Stomach (tissue), 9 donors: Measurements from ENCODE around the gene CENPE. TPM values are rescaled to one million over a fixed set of nuclear protein-coding genes. Genes with fewer than 3 reads are reported as not detected.

Experiments used
- DNase-seq, 2 donors: peaks; one replicate each; pipeline versions ENCODE4 v3.0.0 to v3.0.0-alpha.2; 2013 to 2019
- H3K27ac ChIP-seq, 5 donors: fragments of 200-600 bp in 4 of 5; sonication (generic) in 4 of 5; one replicate each; pipeline ENCODE4 v1.5.1; 2013 to 2019; ENCODE audit warnings: mild to moderate bottlenecking in 1 of 5, moderate library complexity in 1 of 5
- H3K27me3 ChIP-seq, 3 donors: fragments of 200-600 bp; sonication (generic); one replicate each; pipeline ENCODE4 v1.5.1; 2017 to 2019; ENCODE audit warnings: mixed run types in 1 of 3
- H3K36me3 ChIP-seq, 4 donors: fragments of 200-600 bp; sonication (generic); 1 replicate in 3 of 4; 2 replicates in 1 of 4; pipeline ENCODE4 v1.5.1; 2016 to 2019
- H3K4me1 ChIP-seq, 4 donors: fragments of 200-600 bp; sonication (generic); one replicate each; pipeline ENCODE4 v1.5.1; 2016 to 2019
- H3K4me3 ChIP-seq, 4 donors: fragments of 200-600 bp; sonication (generic) in 3 of 4; one replicate each; pipeline ENCODE4 v1.5.1; 2016 to 2019; ENCODE audit warnings: mild to moderate bottlenecking in 1 of 4
- H3K9me3 ChIP-seq, 4 donors: fragments of 200-600 bp; sonication (generic); one replicate each; pipeline ENCODE4 v1.5.1; 2016 to 2019
- CTCF ChIP-seq, 7 experiments: fragments of 450-650 bp in 4 of 7; fragments of 200-600 bp in 3 of 7; sonication (generic) in 3 of 7; IDR thresholded peaks; one replicate each; pipeline ENCODE4 v1.5.1; 2016 to 2019; ENCODE audit warnings: antibody characterized with exemption in 7 of 7, control low read depth in 2 of 7, mild to moderate bottlenecking in 1 of 7
- EP300 ChIP-seq: sonication (generic); formaldehyde crosslinking; IDR thresholded peaks from one replicate; pipeline ENCODE4 v1.6.1; 2017; ENCODE audit warnings: antibody characterized with exemption
- POLR2A ChIP-seq, 4 donors: fragments of 450-650 bp; IDR thresholded peaks; one replicate each; pipeline ENCODE4 v1.6.1; 2016; ENCODE audit warnings: antibody characterized with exemption in 4 of 4, control low read depth in 2 of 4, mild to moderate bottlenecking in 1 of 4, moderate library complexity in 1 of 4
- POLR2AphosphoS5 ChIP-seq, 3 donors: sonication (generic); formaldehyde crosslinking; IDR thresholded peaks; one replicate each; pipeline ENCODE4 v1.6.1; 2016; ENCODE audit warnings: antibody characterized with exemption in 3 of 3
- WGBS, 5 donors: extraction: QIAGEN DNeasy Blood & Tissue Kit in 3 of 5; methylation state at CpG; one replicate each; pipeline versions ENCODE4 v1.1.5 to v1.1.7; 2013 to 2018; 5-methylcytosine and 5-hydroxymethylcytosine counted together
- intact Hi-C: fragments of 100-400 bp; cut with DNase I; formaldehyde crosslinking; loops from one replicate; pipeline ENCODE4 v1.15.1; 2023; ENCODE audit warnings: low total_unique reads
- polyA plus RNA-seq, 3 donors: library from polyadenylated mRNA; stranded (reverse); fragments of 200-250 nt; gene quantifications; one replicate each; pipeline ENCODE4 v1.2.3, GENCODE V29; 2013
- total RNA-seq, 5 donors: library from RNA; depleted of rRNA; stranded (reverse); fragments of >200 nt; gene quantifications; one replicate each; pipeline versions ENCODE4 v1.1.0 to v1.2.3, GENCODE V29; 2014 to 2016
- donor health status: healthy with polysubstance abuse.
- donor health status: Bipolar disorder and iron deficiency.
- donor health status: healthy.

Gene CENPE
- total and polyA plus RNA-seq, 8 donors, result 0.31 to 9.4 (median 2.8) TPM

DNA sequence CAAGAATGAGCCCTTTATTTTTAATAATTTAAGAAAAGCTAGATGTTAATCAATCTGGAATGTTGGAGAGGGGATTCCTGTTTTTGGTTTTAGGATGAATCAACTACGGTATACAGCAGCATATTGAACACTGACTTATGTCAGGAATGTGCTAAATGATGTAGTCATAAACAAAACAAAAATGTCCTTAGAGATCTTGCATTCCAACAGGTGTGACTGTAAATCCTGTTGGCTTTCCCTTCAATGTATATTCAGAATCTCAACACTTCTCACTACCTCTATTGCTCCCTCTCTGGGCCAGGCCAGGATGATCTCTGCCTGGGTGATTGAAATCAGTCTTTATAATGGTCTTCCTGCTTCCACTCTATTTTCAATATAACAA lies 60.7 kb downstream of the CENPE start:
- Histone ChIP-seq H3K4me1 (no peaks in the 10 kb centered on the region), H3K4me3 (no peak overlapping the region), H3K27me3 (no peaks in the 10 kb centered on the region), H3K9me3 (no peaks in the 10 kb centered on the region), H3K36me3 (no peaks in the 10 kb centered on the region), H3K27ac (no peak overlapping the region)
- 92 to 100% (median 100%) methylated on average over 1 of the region's 1 CpG for WGBS, 5 donors
- intact Hi-C loops, result no loop called here
- no peak for TF ChIP-seq POLR2A (IDR thresholded peaks at IDR 0.05)
- TF ChIP-seq EP300, result no peak
- TF ChIP-seq POLR2AphosphoS5 (IDR thresholded peaks at IDR 0.05), result no peak
- TF ChIP-seq CTCF (IDR thresholded peaks at IDR 0.05), result no peak
- DNase-seq, result no peak

- H3K27ac ChIP-seq, result no peak overlapping the region
- no peaks in the 10 kb centered on the region for H3K4me1 ChIP-seq
- no peak for DNase-seq
- H3K9me3 ChIP-seq, result no peaks in the 10 kb centered on the region
- 38 to 100% (median 94%) methylated on average over 1 of the region's 1 CpG for WGBS, 5 donors
- intact Hi-C loops, result no loop called here
- H3K4me3 ChIP-seq, result no peak overlapping the region
- no peaks in the 10 kb centered on the region for H3K27me3 ChIP-seq
- TF ChIP-seq CTCF (IDR thresholded peaks at IDR 0.05) (no peak), EP300 (no peak), POLR2AphosphoS5 (IDR thresholded peaks at IDR 0.05) (no peak), POLR2A (IDR thresholded peaks at IDR 0.05) (no peak)
- H3K36me3 ChIP-seq, result no peaks in the 10 kb centered on the region
These were observed 61.3 kb downstream of the CENPE start for GRCh38 chr4:103136671-103137445.

DNA sequence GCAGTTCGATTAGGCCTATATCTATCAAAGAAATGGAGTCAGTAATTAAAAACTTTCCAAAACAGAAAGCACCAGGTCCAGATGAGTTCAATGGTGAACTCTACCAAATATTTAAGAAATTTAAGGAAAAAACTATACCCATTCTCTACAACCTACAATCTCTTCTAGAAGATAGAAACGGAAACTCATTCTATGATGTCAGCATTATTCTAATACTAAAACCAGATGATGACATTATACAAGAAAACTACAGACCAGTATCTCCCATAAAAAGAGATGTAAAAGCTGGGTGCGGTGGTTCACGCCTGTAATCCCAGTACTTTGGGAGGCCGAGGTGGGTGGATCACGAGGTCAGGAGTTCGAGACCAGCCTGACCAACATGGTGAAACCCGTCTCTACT lies 69.0 kb downstream of the CENPE start:
- Histone ChIP-seq H3K27ac (no peak overlapping the region), H3K4me1 (no peaks in the 10 kb centered on the region), H3K27me3 (no peaks in the 10 kb centered on the region), H3K4me3 (no peak overlapping the region), H3K36me3 (no peaks in the 10 kb centered on the region), H3K9me3 (peaks cover 0 to 17% (median 0%) of the 10 kb centered on the region in 4 donors)
- DNase-seq, result no peak
- TF ChIP-seq POLR2A (IDR thresholded peaks at IDR 0.05), result no peak
- intact Hi-C loops, result no loop called here
- 92 to 98% (median 97%) methylated on average over 8 of the region's 8 CpGs for WGBS, 5 donors

DNA sequence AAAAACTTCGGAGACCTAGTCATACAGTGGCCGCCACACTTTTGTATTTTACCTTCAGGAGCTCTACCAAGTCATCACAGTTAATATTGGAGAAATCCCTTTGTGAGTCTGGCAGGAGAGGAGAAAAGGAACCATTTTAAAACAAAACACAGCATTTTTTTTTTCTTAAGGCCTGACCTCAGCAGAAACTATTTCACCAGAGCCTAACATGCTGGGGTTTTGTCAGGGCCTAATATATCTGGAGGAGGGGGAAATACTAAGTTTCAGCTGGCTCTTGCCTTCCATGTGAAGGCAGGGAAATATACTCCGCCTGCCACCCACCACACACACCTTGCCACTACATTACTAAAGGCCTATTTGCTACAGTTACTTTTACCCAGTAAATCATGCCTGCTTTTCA lies 72.0 kb downstream of the CENPE start:
- Histone ChIP-seq H3K4me1 (no peaks in the 10 kb centered on the region), H3K4me3 (no peak overlapping the region), H3K27ac (no peak overlapping the region), H3K9me3 (peaks cover 0 to 17% (median 0%) of the 10 kb centered on the region in 4 donors), H3K36me3 (no peaks in the 10 kb centered on the region), H3K27me3 (no peaks in the 10 kb centered on the region)
- WGBS, 5 donors, result 92 to 100% (median 95%) methylated on average over 3 of the region's 3 CpGs
- DNase-seq, result no peak
- TF ChIP-seq POLR2AphosphoS5 (IDR thresholded peaks at IDR 0.05) (no peak), CTCF (IDR thresholded peaks at IDR 0.05) (no peak), EP300 (no peak), POLR2A (IDR thresholded peaks at IDR 0.05) (no peak)
- intact Hi-C loops, result no loop called here

- no peaks in the 10 kb centered on the region for H3K36me3 ChIP-seq
- peaks cover 0 to 2% (median 0%) of the 10 kb centered on the region in 4 donors for H3K9me3 ChIP-seq
- H3K4me1 ChIP-seq, result no peaks in the 10 kb centered on the region
- 76 to 96% (median 82%) methylated on average over 3 of the region's 3 CpGs for WGBS, 5 donors
- TF ChIP-seq EP300 (no peak), POLR2AphosphoS5 (IDR thresholded peaks at IDR 0.05) (no peak), POLR2A (IDR thresholded peaks at IDR 0.05) (no peak), CTCF (IDR thresholded peaks at IDR 0.05) (no peak)
- H3K27ac ChIP-seq, result no peak overlapping the region
- DNase-seq, result no peak
- no peak overlapping the region for H3K4me3 ChIP-seq
- intact Hi-C loops, result no loop called here
- H3K27me3 ChIP-seq, result no peaks in the 10 kb centered on the region
These were observed 75.0 kb downstream of the CENPE start for GRCh38 chr4:103123114-103123513.
